Loucy (cell line): ENCODE results near the gene MFAP1.

Source experiments
- H2AFZ ChIP-seq: fragments of 200-600 bp; sonication (generic); 2 replicates; pipeline ENCODE4 v1.6.0; 2016; ENCODE audit warnings: antibody characterized with exemption, mild to moderate bottlenecking, low read length, moderate library complexity
- H3F3A ChIP-seq: fragments of 200-600 bp; 2 replicates; pipeline ENCODE4 v1.6.0; 2016; ENCODE audit warnings: antibody characterized with exemption, low read depth, mild to moderate bottlenecking
- H3K27me3 ChIP-seq: fragments of 200-600 bp; sonication (generic); 2 replicates; pipeline ENCODE4 v1.6.1; 2014; ENCODE audit warnings: low read length, mild to moderate bottlenecking; ENCODE audit not compliant: insufficient read depth, poor library complexity, severe bottlenecking
- H3K36me3 ChIP-seq: fragments of 200-600 bp; sonication (generic); 2 replicates; pipeline ENCODE4 v1.6.1; 2016; ENCODE audit warnings: low read length; ENCODE audit not compliant: insufficient read depth
- H3K4me1 ChIP-seq: fragments of 200-600 bp; sonication (generic); 2 replicates; pipeline ENCODE4 v1.5.1; 2014; ENCODE audit warnings: low read length, mild to moderate bottlenecking; ENCODE audit not compliant: insufficient read depth, poor library complexity, severe bottlenecking
- H3K4me2 ChIP-seq: fragments of 200-600 bp; sonication (generic); 2 replicates; pipeline ENCODE4 v1.6.0; 2014; ENCODE audit warnings: antibody characterized with exemption, low read length, low read depth, mild to moderate bottlenecking; ENCODE audit not compliant: poor library complexity, severe bottlenecking
- H3K4me3 ChIP-seq: fragments of 200-600 bp; sonication (generic); 2 replicates; pipeline ENCODE4 v1.5.1; 2014; ENCODE audit warnings: low read length, mild to moderate bottlenecking, mixed read lengths; ENCODE audit not compliant: poor library complexity, severe bottlenecking
- H3K79me2 ChIP-seq: fragments of 200-600 bp; sonication (generic); 2 replicates; pipeline ENCODE4 v1.6.1; 2014; ENCODE audit warnings: low read length; ENCODE audit not compliant: insufficient read depth
- H3K9ac ChIP-seq: fragments of 200-600 bp; sonication (generic); 2 replicates; pipeline ENCODE4 v1.6.0; 2014; ENCODE audit warnings: mild to moderate bottlenecking, low read depth, low read length, moderate library complexity; ENCODE audit not compliant: poor library complexity, severe bottlenecking
- H3K9me2 ChIP-seq: fragments of 200-600 bp; sonication (generic); replicated peaks from 2 replicates; pipeline ENCODE4 v1.6.1; 2016; ENCODE audit warnings: low read depth, low read length, mixed read lengths
- H3K9me3 ChIP-seq: fragments of 200-600 bp; sonication (generic); 2 replicates; pipeline ENCODE4 v1.6.1; 2014; ENCODE audit warnings: mild to moderate bottlenecking, antibody characterized with exemption, low read length, low read depth; ENCODE audit not compliant: insufficient read depth
- H4K20me1 ChIP-seq: fragments of 200-600 bp; sonication (generic); 2 replicates; pipeline ENCODE4 v1.6.0; 2014; ENCODE audit warnings: antibody characterized with exemption, low read length, mild to moderate bottlenecking; ENCODE audit not compliant: insufficient read depth, poor library complexity, severe bottlenecking
- CTCF ChIP-seq: fragments of 200-600 bp; sonication (generic); conservative IDR thresholded peaks from 2 replicates; pipeline ENCODE4 v1.5.1; 2014; ENCODE audit warnings: mild to moderate bottlenecking, antibody characterized with exemption, low read length
- EZH2phosphoT487 ChIP-seq: fragments of 200-600 bp; IDR thresholded peaks from 2 replicates; pipeline ENCODE4 v1.6.1; 2018; ENCODE audit warnings: antibody characterized with exemption, mild to moderate bottlenecking, moderate library complexity, borderline replicate concordance

Gene MFAP1

GRCh38 chr15:43791993-43792760 is 32.3 kb downstream of the MFAP1 start, which contains the start of gene SERF2:
Gene SERF2, plus strand, starts transcription at chr15:43792320. Its CDS starts 57 bp downstream, at chr15:43792377.
- Histone ChIP-seq H3F3A (0 out of 2 replicates have a peak, but pooled peaks cover 2% of the 10 kb centered on the region), H2AFZ (peak within 1 kb of the TSS; percentile 86), H4K20me1 (peaks cover 46% of the 10 kb centered on the region), H3K79me2 (peaks cover 44% of the 10 kb centered on the region), H3K36me3 (peaks cover 24% of the 10 kb centered on the region; the same call in 1 of the 2 replicates), H3K27me3 (peaks cover 6% of the 10 kb centered on the region), H3K9me2 (no peaks in the 10 kb centered on the region), H3K4me1 (peaks cover 38% of the 10 kb centered on the region), H3K9me3 (no peaks in the 10 kb centered on the region), H3K4me3 (peak within 1 kb of the TSS; percentile 88), H3K9ac (peak within 1 kb of the TSS; percentile 98), H3K4me2 (peak within 1 kb of the TSS; percentile 97)
- no peak for TF ChIP-seq EZH2phosphoT487
- TF ChIP-seq CTCF: no peak

DNA sequence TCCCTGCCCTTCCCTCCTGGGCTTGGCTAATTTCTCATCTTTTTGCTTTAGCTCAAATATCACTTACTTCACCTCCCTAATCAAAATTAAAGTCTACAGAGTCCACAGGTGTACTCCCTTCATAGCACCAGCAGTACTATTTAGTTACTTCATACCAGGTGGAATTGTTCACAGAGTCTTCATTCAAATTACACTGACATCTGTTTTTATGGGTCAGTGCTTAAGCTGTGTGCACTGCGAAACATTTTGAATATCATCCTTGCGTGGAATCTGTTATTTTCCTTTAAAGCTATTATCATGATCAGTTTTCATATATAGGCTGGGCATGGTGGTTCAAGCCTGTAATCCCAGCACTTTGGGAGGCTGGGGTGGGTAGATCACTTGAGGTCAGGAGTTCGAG is 35.1 kb downstream of the MFAP1 start:
- Histone ChIP-seq H3K9ac (no peak overlapping the region), H3K9me3 (no peaks in the 10 kb centered on the region), H3K36me3 (peaks cover 5% of the 10 kb centered on the region; the same call in 1 of the 2 replicates), H3K9me2 (no peaks in the 10 kb centered on the region), H3K4me3 (no peak overlapping the region), H4K20me1 (peaks cover 21% of the 10 kb centered on the region), H3K4me2 (no peak overlapping the region), H3K79me2 (peaks cover 23% of the 10 kb centered on the region), H2AFZ (no peak overlapping the region), H3K4me1 (peaks cover 20% of the 10 kb centered on the region), H3F3A (no peaks in the 10 kb centered on the region), H3K27me3 (peaks cover 6% of the 10 kb centered on the region)
- TF ChIP-seq EZH2phosphoT487 (no peak), CTCF (no peak)

DNA sequence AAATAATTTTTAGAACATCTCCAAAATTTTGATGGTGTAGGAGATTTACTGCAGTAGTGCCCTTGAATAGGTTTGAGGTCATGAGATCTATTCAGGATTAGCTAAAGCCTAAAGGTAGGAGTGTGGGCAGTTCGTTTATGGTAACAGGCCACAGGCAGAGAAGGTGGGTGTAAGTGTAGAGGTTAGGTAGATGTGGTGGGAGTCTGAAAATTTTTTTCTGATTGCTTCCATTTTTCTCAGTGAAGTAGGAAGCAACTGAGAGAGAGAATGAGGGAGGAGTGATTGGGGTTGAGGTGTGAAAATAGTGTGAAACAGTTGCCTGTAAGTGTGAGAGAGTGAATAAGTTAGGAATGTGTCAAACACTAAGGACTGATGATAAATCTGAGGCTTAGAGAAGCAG is 45.5 kb downstream of the MFAP1 start:
- Histone ChIP-seq H3K9me2 (no peaks in the 10 kb centered on the region), H3K36me3 (peaks cover 3% of the 10 kb centered on the region; the same call in 1 of the 2 replicates), H3K4me3 (no peak overlapping the region), H3K9me3 (no peaks in the 10 kb centered on the region), H3K4me2 (no peak overlapping the region), H3K9ac (no peak overlapping the region), H4K20me1 (peaks cover 9% of the 10 kb centered on the region), H3F3A (0 out of 2 replicates have a peak, but pooled peaks cover 3% of the 10 kb centered on the region), H2AFZ (no peak overlapping the region), H3K4me1 (peaks cover 19% of the 10 kb centered on the region), H3K27me3 (no peaks in the 10 kb centered on the region), H3K79me2 (no peaks in the 10 kb centered on the region)
- TF ChIP-seq EZH2phosphoT487 (no peak), CTCF (no peak)
